GM21381 (cell line): Measurements from ENCODE around the gene GALNT1.

Source experiments
- ATAC-seq: cut with Tn5 transposase; IDR thresholded peaks from one replicate; pipeline ENCODE4 v1.9.1; 2021; ENCODE audit warnings: mild to moderate bottlenecking, moderate library complexity; ENCODE audit not compliant: unreplicated experiment

The GALNT1 gene

DNA sequence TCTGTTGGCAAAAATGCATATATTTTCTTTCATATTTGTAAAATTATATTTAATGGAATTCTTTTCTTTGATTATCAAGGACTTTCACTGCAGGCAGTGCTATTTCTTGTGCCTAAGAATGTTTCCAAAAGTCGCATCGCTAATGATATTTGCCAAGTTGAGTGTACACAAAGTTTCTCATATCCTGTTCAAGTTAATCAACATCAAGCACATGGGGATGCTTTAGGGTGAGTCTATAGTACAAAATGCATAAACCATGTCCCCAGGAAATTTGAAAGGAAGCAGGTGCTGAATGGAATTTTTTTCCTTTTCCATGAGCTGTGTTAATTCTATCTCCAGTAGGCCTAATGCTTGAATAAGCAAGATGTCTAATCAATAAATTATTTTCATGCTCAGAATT lies 129.7 kb downstream of the GALNT1 start:
- no peak for ATAC-seq

GRCh38 chr18:35713545-35713944 lies 132.0 kb downstream of the GALNT1 start:
- ATAC-seq = no peak

- no peak for ATAC-seq
Measured at GRCh38 chr18:35714539-35714938, 133.0 kb downstream of the GALNT1 start.

DNA sequence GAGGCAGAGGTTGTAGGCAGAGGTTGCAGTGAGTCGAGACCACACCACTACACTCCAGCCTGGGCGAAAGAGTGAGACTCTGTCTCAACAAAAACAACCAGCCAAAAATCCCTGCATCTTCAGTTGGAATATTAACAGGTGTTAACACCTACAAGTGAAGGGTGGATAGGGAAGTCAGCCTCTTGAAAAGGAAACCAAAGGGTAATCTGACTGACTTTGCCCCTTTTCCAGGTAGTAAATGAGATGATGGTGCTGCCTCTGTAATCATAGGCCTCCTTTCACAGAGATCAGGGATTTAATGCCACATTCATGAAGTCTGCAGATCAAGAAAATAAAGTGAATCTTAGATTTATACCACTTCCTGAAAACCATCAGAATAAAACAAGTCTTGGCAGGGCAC lies 133.6 kb downstream of the GALNT1 start:
- ATAC-seq = no peak

- ATAC-seq = no peak
Measured at GRCh38 chr18:35716169-35716831, 134.8 kb downstream of the GALNT1 start.

DNA sequence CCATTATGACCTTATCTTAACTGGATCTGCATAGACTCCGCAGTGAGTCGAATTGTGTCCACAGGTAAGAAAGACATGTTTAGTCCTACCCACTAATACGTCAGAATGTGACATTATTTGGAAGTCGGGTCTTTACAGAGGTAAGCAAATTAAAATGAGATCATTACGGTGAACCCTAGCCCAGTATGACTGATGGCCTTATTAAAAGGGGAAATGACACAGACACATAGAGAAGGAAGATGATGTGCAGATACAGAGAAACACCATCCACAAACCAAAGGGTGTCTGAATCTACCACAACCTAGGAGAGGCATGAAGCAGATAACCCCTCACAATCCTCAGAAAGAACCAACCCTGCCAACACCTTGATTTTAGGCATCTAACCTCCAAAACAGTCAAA lies 135.6 kb downstream of the GALNT1 start:
- no peak for ATAC-seq

- ATAC-seq = no peak
Measured at GRCh38 chr18:35721431-35722081, 140.0 kb downstream of the GALNT1 start.

DNA sequence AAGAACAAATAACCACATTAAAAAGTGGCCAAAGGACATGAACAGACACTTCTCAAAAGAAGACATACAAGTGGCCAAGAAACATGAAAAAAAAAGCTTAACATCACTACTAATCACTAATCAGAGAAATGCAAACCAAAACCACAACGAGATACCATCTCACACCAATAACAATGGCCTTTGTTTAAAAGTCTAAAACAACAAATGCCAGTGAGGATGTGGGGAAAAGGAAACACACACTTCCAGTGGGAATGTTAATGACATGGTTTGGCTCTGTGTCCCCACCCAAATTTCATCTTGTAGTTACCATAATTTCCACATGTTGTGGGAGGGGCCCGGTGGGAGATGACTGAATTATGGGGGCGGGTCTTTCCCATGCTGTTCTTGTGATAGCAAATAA lies 147.1 kb downstream of the GALNT1 start:
- ATAC-seq = no peak

GRCh38 chr18:35729991-35730668 lies 148.6 kb downstream of the GALNT1 start:
- no peak for ATAC-seq

DNA sequence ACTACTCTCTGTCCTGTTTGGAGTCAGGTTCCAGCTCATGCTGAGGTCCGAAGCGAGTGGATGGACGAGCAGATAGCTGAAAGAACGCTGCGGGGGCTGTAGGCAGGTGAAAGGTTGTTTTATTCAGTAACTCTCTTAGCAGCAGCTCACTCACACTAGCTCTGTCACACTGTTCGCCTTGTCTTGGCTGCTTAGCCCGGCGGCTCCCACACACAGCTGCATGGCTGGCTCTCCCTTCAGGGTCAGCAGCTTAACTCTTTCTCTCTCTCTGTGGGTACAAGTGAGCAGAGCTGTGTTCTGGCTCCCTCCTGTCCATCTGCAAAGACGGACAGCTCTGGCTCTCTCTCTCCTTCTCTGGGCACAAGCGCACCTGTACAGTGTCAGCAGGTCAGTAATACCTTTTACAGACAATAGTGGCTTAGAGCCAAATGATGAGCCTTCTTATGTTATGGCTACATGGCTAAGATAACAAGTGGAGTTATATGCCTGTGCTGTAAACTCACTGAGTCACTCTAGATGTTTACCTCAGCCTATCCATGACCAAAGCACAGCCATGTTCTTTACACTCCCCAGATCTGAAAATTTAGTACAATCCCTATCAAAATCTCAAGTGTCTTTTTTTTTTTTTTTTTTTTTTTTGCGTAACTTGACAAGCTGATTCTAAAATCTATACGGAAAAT lies 149.3 kb downstream of the GALNT1 start:
- ATAC-seq = no peak

DNA sequence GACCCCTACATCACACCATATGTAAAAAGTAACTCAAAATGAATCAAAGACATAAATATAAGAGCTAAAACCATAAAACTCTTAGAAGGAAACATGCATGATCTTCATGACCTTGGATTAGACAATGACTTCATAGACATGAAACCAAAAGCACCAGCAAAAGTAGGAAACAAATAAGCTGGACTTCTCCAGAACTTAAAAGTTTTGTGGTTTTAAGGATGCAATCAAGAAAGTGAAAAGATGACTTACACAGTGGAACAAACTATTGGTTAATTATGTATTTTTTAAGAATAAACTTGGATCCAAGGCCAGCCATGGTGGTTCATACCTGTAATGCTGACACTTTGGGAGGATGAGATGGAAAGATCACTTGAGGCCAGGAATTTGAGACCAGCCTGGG lies 150.2 kb downstream of the GALNT1 start:
- no peak for ATAC-seq

GRCh38 chr18:35732162-35732561 lies 150.6 kb downstream of the GALNT1 start:
- ATAC-seq = no peak

DNA sequence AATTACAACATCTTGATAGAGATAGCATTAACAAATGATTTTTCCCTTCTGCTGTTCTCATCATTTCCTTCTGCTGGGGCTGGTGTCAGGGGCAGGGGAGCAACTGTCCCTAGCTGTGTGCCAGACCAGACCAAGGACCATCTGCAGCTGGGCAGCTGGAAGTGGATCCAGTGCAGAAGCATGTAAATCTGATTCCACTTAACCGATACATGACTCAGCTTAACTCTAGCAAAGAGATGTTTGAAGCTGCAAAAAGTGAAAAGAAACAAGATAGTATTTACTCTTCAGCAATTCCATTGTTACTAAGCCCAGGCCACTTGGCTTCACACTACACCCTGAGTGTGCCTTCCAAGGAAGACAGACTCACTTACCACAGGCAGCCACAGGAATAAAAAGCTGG lies 151.1 kb downstream of the GALNT1 start:
- no peak for ATAC-seq

DNA sequence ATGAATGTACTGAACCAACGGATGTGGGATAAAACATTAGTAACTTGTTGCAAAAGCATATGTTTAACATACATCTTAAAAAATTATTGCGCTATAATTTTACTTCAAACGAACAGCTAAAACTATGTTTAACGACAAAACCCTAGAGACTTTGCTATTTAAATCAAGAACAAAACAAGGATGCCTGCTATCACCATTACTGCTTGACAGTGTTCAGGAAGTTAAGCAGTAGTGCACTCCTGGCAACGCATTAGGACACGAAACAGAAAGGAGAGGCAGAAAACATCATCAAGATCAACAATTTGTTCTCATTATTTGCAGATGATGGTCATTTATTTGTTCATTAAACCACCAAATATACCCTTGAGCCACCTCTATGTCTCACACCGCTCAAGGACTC lies 151.9 kb downstream of the GALNT1 start:
- no peak for ATAC-seq

DNA sequence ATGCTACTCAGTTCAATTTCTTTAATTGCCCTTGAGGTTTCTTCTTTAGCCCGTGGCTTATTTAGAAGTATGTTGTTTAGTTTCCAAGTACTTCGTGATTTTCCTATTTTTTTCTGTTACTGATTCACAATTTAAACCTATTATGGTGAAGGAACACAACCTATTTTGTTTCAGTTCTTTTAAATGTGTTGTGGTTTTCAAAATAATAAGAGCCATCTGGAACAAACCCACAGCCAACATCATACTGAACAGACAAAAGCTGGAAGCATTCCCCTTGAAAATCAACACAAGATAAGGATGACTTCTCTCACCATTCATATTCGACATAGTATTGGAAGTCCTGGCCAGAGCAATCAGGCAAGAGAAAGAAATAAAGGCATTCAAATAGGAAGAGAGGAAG lies 155.2 kb downstream of the GALNT1 start:
- no peak for ATAC-seq

GRCh38 chr18:35739778-35740177 lies 158.2 kb downstream of the GALNT1 start:
- no peak for ATAC-seq

- ATAC-seq = no peak
Measured at GRCh38 chr18:35740656-35741055, 159.1 kb downstream of the GALNT1 start.

DNA sequence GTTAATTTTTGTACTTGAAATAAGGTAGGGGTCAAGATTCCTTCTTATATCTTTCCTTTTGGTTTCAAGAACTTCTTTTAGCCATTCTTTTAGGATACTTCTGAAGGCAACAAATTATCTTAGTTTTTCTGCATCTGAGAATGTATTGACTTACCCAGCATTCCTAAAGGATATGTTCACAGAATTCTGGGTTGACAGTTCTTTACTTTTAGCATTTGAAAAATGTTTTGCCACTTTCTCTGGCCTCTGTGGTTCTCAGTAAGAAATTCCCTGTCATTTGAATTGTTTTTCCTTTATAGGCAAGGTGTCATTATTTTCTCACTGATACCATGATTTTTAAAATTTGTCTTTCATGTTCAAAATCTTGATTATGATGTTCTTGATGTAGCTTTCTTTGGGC lies 162.4 kb downstream of the GALNT1 start:
- ATAC-seq = no peak

GRCh38 chr18:35745814-35746213 lies 164.3 kb downstream of the GALNT1 start:
- ATAC-seq = no peak

DNA sequence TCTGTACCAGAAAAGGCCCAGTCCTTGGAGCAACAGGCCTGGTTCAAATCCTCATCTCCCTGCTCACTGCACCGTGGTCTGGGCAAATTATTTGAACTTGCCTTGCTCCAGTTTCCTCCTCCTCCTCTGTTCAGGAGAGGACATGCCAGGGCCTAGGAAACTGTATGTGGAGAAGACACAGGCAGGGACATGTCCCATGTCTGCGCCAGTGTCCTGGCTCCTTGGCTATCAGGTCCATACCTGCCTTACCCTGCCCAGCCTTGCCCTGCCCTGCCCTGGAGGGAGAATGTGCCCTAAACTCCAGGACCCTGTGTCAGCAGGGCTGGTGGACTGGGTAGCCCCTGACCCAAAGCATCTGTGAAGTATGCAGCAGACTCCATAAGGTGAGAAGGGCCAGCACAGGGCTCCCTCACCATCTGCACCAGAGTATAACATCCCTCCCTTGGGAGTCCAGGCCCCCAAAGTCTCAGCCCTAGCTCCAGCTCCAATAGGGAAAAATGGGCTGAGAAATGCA lies 165.3 kb downstream of the GALNT1 start:
- ATAC-seq = no peak

- no peak for ATAC-seq
Measured at GRCh38 chr18:35747894-35748472, 166.4 kb downstream of the GALNT1 start.
